ENCODE results near the gene DCAF7. TPM values are rescaled to one million over a fixed set of nuclear protein-coding genes. Genes with fewer than 3 reads are reported as not detected.

Gene DCAF7
- polyA plus RNA-seq, 1 of the 3 experiments (the other 2 are of a cell fraction) = 63.5 TPM

Small RNA genes lying within 50 kb of the gene (small RNA-seq; reads per million reads assigned to genes)
- gene RNU6-288P = 0 reads per million in 7 experiments

Other genes with a start within 250 kb of the DCAF7 start
- gene CYB561, start 104.2 kb upstream of the DCAF7 start, polyA plus RNA-seq (2012; rRNA removed) = 28.3 and 38.6 TPM in 2 replicates
- 6.3 and 12.1 TPM in 2 replicates for gene ACE, start 73.4 kb upstream of the DCAF7 start, polyA plus RNA-seq (2012; rRNA removed)
- 0.15 and 0.18 TPM in 2 replicates for gene KCNH6, start 27.1 kb upstream of the DCAF7 start, polyA plus RNA-seq (2012; rRNA removed)
- 32.7 and 37.9 TPM in 2 replicates for gene TACO1, start 50.4 kb downstream of the DCAF7 start, polyA plus RNA-seq (2012; rRNA removed)
- 25.3 and 26.5 TPM in 2 replicates for gene MAP3K3, start 71.9 kb downstream of the DCAF7 start, polyA plus RNA-seq (2012; rRNA removed)
- gene LIMD2, start 149.6 kb downstream of the DCAF7 start, polyA plus RNA-seq (2012; rRNA removed) = 75.1 and 78.0 TPM in 2 replicates
- gene STRADA, start 191.3 kb downstream of the DCAF7 start, polyA plus RNA-seq (2012; rRNA removed) = 37.3 and 45.0 TPM in 2 replicates
- gene CCDC47, start 223.1 kb downstream of the DCAF7 start, polyA plus RNA-seq (2012; rRNA removed) = 76.6 and 90.7 TPM in 2 replicates
- 115 and 143 TPM in 2 replicates for gene DDX42, start 223.7 kb downstream of the DCAF7 start, polyA plus RNA-seq (2012; rRNA removed)

All from SK-N-SH (cell line).